ENCODE results near the gene KRT79. TPM values are rescaled to one million over a fixed set of nuclear protein-coding genes. Genes with fewer than 3 reads are reported as not detected.

Gene KRT79
- polyA plus RNA-seq, 1 of the 3 experiments (the other 2 are of a cell fraction) = not detected

DNA sequence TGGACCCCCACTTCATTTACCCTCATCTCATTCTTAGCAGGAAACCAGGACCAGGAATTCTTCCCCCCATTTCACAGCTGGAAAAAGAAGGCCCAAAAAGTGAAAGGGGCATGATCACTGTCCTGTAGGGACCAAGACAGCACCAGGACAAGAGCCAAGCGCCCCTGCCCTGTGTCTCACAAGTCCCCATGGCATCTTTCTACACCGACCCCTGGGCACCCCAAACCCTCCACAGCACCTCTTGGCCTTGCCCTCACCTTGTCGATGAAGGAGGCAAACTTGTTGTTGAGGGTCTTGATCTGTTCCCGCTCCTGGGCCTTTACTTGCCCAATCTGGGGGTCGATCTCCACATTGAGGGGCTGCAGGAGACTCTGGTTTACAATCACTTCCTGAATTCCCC lies 57.7 kb downstream of the KRT79 start:
- 15% methylated on average over 5 of the region's 5 CpGs for WGBS (ENCODE audit: low lambda C conversion rate)
- Histone ChIP-seq H3K36me3 (replicated peaks in 1 of 2; ENCODE audit: control insufficient read depth in 1 of 2, insufficient read depth in 2 of 2, low read length in 1 of 2) (no peaks in the 10 kb centered on the region), H3K9me3 (no peaks in the 10 kb centered on the region), H3K27me3 (ENCODE audit: insufficient read depth) (peaks cover 53% of the 10 kb centered on the region), H3K9ac (no peak overlapping the region), H3K27ac (ENCODE audit: low read depth in 2 of 2, low read length in 1 of 2) (no peak overlapping the region), H4K20me1 (ENCODE audit: insufficient read depth) (no peaks in the 10 kb centered on the region), H3K4me2 (no peak overlapping the region), H3K79me2 (ENCODE audit: insufficient read depth) (no peaks in the 10 kb centered on the region), H3K4me3 (ENCODE audit: low read depth in 2 of 2, low read length in 1 of 2) (no peak overlapping the region), H3K9me2 (no peaks in the 10 kb centered on the region), H2AFZ (ENCODE audit: low read depth) (no peak overlapping the region), H3F3A (replicated peaks; ENCODE audit: insufficient read depth) (no peaks in the 10 kb centered on the region), H3K4me1 (ENCODE audit: control insufficient read depth in 1 of 2, insufficient read depth in 2 of 2, low read depth in 1 of 2, low read length in 1 of 2) (no peaks in the 10 kb centered on the region)
- ChIA-PET POLR2A (no interaction called here), CTCF (interaction anchor here (1.0 kb wide), 1 partner anchor 109 kb away, joined by 3 read pairs; no protein-coding TSS in a partner anchor)
- no peak for TF ChIP-seq CTCF (IDR thresholded peaks at IDR 0.05)
- no peak for TF ChIP-seq FOXJ3 (CRISPR knock-in tag; IDR thresholded peaks at IDR 0.05)
- no peak for TF ChIP-seq RFX5 (IDR thresholded peaks at IDR 0.05; ENCODE audit: low read length)
- no peak for TF ChIP-seq ELF1 (IDR thresholded peaks at IDR 0.05)
- TF ChIP-seq GATA2 (CRISPR knock-in tag; IDR thresholded peaks at IDR 0.05) = no peak
- TF ChIP-seq NRF1 (IDR thresholded peaks at IDR 0.05; ENCODE audit: low read depth, low read length) = no peak
- TF ChIP-seq MXI1 (IDR thresholded peaks at IDR 0.05; ENCODE audit: low read depth, low read length) = no peak
- TF ChIP-seq, protein P1, sequence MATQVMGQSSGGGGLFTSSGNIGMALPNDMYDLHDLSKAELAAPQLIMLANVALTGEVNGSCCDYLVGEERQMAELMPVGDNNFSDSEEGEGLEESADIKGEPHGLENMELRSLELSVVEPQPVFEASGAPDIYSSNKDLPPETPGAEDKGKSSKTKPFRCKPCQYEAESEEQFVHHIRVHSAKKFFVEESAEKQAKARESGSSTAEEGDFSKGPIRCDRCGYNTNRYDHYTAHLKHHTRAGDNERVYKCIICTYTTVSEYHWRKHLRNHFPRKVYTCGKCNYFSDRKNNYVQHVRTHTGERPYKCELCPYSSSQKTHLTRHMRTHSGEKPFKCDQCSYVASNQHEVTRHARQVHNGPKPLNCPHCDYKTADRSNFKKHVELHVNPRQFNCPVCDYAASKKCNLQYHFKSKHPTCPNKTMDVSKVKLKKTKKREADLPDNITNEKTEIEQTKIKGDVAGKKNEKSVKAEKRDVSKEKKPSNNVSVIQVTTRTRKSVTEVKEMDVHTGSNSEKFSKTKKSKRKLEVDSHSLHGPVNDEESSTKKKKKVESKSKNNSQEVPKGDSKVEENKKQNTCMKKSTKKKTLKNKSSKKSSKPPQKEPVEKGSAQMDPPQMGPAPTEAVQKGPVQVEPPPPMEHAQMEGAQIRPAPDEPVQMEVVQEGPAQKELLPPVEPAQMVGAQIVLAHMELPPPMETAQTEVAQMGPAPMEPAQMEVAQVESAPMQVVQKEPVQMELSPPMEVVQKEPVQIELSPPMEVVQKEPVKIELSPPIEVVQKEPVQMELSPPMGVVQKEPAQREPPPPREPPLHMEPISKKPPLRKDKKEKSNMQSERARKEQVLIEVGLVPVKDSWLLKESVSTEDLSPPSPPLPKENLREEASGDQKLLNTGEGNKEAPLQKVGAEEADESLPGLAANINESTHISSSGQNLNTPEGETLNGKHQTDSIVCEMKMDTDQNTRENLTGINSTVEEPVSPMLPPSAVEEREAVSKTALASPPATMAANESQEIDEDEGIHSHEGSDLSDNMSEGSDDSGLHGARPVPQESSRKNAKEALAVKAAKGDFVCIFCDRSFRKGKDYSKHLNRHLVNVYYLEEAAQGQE (IDR thresholded peaks at IDR 0.05; ENCODE audit: low read depth, low read length) = no peak
- TF ChIP-seq FOXM1 (IDR thresholded peaks at IDR 0.05; ENCODE audit: low read depth) = no peak
- no peak for TF ChIP-seq RAD21 (IDR thresholded peaks at IDR 0.05; ENCODE audit: low read length)
- TF ChIP-seq YY1 (IDR thresholded peaks at IDR 0.05; ENCODE audit: low read depth) = no peak
- TF ChIP-seq MEF2A (IDR thresholded peaks at IDR 0.05; ENCODE audit: borderline replicate concordance, low read depth) = no peak
- no peak for DNase-seq

- Histone ChIP-seq H3K4me2 (no peak overlapping the region), H3K9ac (no peak overlapping the region), H3K27ac (ENCODE audit: low read depth in 2 of 2, low read length in 1 of 2) (no peak overlapping the region), H4K20me1 (ENCODE audit: insufficient read depth) (no peaks in the 10 kb centered on the region), H3K36me3 (replicated peaks in 1 of 2; ENCODE audit: control insufficient read depth in 1 of 2, insufficient read depth in 2 of 2, low read length in 1 of 2) (no peaks in the 10 kb centered on the region), H3K4me3 (ENCODE audit: low read depth in 2 of 2, low read length in 1 of 2) (no peak overlapping the region), H2AFZ (ENCODE audit: low read depth) (no peak overlapping the region), H3K27me3 (ENCODE audit: insufficient read depth) (peaks cover 54% of the 10 kb centered on the region), H3K9me3 (no peaks in the 10 kb centered on the region), H3F3A (replicated peaks; ENCODE audit: insufficient read depth) (no peaks in the 10 kb centered on the region), H3K4me1 (ENCODE audit: control insufficient read depth in 1 of 2, insufficient read depth in 2 of 2, low read depth in 1 of 2, low read length in 1 of 2) (no peaks in the 10 kb centered on the region), H3K9me2 (no peaks in the 10 kb centered on the region), H3K79me2 (ENCODE audit: insufficient read depth) (no peaks in the 10 kb centered on the region)
- DNase-seq = no peak
- WGBS (ENCODE audit: low lambda C conversion rate) = 28% methylated on average over 7 of the region's 8 CpGs
- ChIA-PET CTCF (interaction anchor here (1.2 kb wide), 1 partner anchor 10 kb away, joined by 3 read pairs; no protein-coding TSS in a partner anchor), POLR2A (no interaction called here)
- TF ChIP-seq, protein P2, sequence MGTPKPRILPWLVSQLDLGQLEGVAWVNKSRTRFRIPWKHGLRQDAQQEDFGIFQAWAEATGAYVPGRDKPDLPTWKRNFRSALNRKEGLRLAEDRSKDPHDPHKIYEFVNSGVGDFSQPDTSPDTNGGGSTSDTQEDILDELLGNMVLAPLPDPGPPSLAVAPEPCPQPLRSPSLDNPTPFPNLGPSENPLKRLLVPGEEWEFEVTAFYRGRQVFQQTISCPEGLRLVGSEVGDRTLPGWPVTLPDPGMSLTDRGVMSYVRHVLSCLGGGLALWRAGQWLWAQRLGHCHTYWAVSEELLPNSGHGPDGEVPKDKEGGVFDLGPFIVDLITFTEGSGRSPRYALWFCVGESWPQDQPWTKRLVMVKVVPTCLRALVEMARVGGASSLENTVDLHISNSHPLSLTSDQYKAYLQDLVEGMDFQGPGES (IDR thresholded peaks at IDR 0.05; ENCODE audit: low read depth, low read length) = no peak
- TF ChIP-seq NRF1 (IDR thresholded peaks at IDR 0.05; ENCODE audit: low read depth, low read length) = no peak
- no peak for TF ChIP-seq YY1 (IDR thresholded peaks at IDR 0.05; ENCODE audit: low read depth)
- TF ChIP-seq CHD2 (IDR thresholded peaks at IDR 0.05; ENCODE audit: low read length, partially characterized antibody) = no peak
- TF ChIP-seq SIN3A (IDR thresholded peaks at IDR 0.05; ENCODE audit: borderline replicate concordance, low read depth, low read length) = no peak
- TF ChIP-seq ELF1 (IDR thresholded peaks at IDR 0.05) = no peak
- TF ChIP-seq RCOR1 (IDR thresholded peaks at IDR 0.05; ENCODE audit: low read length) = no peak
- no peak for TF ChIP-seq CTCF (IDR thresholded peaks at IDR 0.05)
- TF ChIP-seq, protein P3, sequence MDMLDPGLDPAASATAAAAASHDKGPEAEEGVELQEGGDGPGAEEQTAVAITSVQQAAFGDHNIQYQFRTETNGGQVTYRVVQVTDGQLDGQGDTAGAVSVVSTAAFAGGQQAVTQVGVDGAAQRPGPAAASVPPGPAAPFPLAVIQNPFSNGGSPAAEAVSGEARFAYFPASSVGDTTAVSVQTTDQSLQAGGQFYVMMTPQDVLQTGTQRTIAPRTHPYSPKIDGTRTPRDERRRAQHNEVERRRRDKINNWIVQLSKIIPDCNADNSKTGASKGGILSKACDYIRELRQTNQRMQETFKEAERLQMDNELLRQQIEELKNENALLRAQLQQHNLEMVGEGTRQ (IDR thresholded peaks at IDR 0.05; ENCODE audit: borderline replicate concordance, low read depth, low read length) = no peak
Observed at GRCh38 chr12:52774629-52775250, 59.4 kb downstream of the KRT79 start.

Data from SK-N-SH (cell line).